Prostate gland (tissue), 2 donors: ENCODE measurements around the gene SHISA7. TPM values are rescaled to one million over a fixed set of nuclear protein-coding genes. Genes with fewer than 3 reads are reported as not detected.
A peak's percentile ranks its signal among the peaks of the same experiment; 100 is the strongest.

Experiments used
- DNase-seq: peaks from one replicate; pipeline ENCODE4 v3.0.0-alpha.2; 2019; ENCODE audit warnings: low spot score
- H3K27ac ChIP-seq, 2 donors: fragments of 200-600 bp; sonication (generic); 2 replicates each; pipeline ENCODE4 v1.5.1; 2017 to 2019
- H3K27me3 ChIP-seq: fragments of 200-600 bp; sonication (generic); replicated peaks from 2 replicates; pipeline ENCODE4 v1.5.1; 2019; ENCODE audit not compliant: insufficient read depth
- H3K36me3 ChIP-seq, 2 donors: fragments of 200-600 bp; sonication (generic); 1 replicate in 1 of 2; 2 replicates in 1 of 2; pipeline versions ENCODE4 v1.5.1 to v1.8.1; 2017 to 2019
- H3K4me1 ChIP-seq: fragments of 200-600 bp; sonication (generic); replicated peaks from 2 replicates; pipeline ENCODE4 v1.5.1; 2019
- H3K4me3 ChIP-seq, 2 donors: fragments of 200-600 bp; sonication (generic); 2 replicates each; pipeline ENCODE4 v1.5.1; 2017 to 2019
- H3K9me3 ChIP-seq: fragments of 200-600 bp; sonication (generic); 2 replicates; pipeline ENCODE4 v1.5.1; 2017
- POLR2A ChIP-seq: fragments of 450-650 bp; IDR thresholded peaks from one replicate; pipeline ENCODE4 v1.6.1; 2016; ENCODE audit warnings: antibody characterized with exemption, mild to moderate bottlenecking
- POLR2AphosphoS5 ChIP-seq: sonication (generic); formaldehyde crosslinking; IDR thresholded peaks from one replicate; pipeline ENCODE4 v1.6.1; 2017; ENCODE audit warnings: antibody characterized with exemption
- WGBS: methylation state at CpG from one replicate; pipeline ENCODE4 v1.1.5; 2018; 5-methylcytosine and 5-hydroxymethylcytosine counted together
- intact Hi-C: fragments of 100-400 bp; cut with DNase I; formaldehyde crosslinking; loops from one replicate; pipeline ENCODE4 v1.14.2; 2022
- total RNA-seq, 2 donors: library from RNA; depleted of rRNA; stranded (reverse); fragments of >200 nt; gene quantifications; one replicate each; pipeline ENCODE4 v1.1.0, GENCODE V29; 2016
- TF ChIP-seq, protein P1 (sequence below), 4 experiments: fragments of 200-600 bp in 2 of 4; fragments of 450-650 bp in 2 of 4; sonication (generic) in 2 of 4; IDR thresholded peaks; 1 replicate in 3 of 4; 2 replicates in 1 of 4; pipeline ENCODE4 v1.5.1; 2016 to 2019; ENCODE audit warnings: antibody characterized with exemption in 4 of 4, mild to moderate bottlenecking in 2 of 4, moderate library complexity in 2 of 4

The SHISA7 gene
- total RNA-seq, 2 donors from 2014 or later = not detected

DNA sequence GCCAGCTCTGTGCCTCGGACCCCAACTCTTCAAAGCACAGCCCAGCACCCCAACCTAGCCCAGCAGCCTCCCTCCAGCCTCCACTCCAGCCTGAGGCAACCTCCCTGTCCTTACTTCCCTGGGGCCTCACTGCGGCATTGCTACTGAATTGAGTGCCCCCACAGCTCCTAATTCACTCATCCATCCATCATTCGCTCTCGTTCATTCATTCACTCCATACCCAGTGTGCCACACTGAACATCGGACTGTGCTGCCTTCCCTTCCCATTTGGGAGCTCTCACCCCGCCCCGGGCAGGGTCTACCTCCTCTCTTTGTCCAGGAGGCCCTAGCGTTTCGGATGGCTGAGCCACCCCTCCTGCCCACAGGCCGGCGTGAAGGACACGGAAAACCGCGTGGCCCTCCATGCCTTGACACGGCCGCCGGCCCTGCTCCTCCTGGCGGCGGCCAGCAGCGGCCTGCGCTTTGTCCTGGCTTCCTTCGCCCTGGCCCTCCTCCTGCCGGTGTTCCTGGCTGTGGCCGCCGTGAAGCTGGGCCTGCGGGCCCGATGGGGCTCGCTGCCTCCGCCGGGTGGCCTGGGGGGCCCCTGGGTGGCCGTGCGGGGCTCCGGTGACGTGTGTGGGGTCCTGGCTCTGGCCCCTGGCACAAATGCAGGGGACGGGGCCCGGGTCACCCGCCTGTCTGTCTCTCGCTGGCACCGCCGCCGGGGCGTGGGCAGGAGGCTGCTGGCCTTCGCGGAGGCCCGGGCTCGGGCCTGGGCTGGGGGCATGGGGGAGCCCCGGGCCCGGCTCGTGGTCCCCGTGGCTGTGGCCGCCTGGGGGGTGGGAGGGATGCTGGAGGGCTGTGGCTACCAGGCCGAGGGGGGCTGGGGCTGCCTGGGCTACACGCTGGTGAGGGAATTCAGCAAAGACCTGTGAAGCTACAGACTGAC, 43.2 kb upstream of the SHISA7 start:
- DNase-seq = no peak
- Histone ChIP-seq H3K4me1 (peaks cover 4% of the 10 kb centered on the region), H3K4me3 (no peak overlapping the region), H3K27ac (peak overlapping the region in 1 of 2 donors; percentile 65), H3K9me3 (no peaks in the 10 kb centered on the region), H3K36me3 (peaks cover 0 to 5% of the 10 kb centered on the region in 2 donors), H3K27me3 (no peaks in the 10 kb centered on the region)
- intact Hi-C loops = no loop called here
- TF ChIP-seq POLR2A (no peak), POLR2AphosphoS5 (no peak)
- TF ChIP-seq, protein P1, sequence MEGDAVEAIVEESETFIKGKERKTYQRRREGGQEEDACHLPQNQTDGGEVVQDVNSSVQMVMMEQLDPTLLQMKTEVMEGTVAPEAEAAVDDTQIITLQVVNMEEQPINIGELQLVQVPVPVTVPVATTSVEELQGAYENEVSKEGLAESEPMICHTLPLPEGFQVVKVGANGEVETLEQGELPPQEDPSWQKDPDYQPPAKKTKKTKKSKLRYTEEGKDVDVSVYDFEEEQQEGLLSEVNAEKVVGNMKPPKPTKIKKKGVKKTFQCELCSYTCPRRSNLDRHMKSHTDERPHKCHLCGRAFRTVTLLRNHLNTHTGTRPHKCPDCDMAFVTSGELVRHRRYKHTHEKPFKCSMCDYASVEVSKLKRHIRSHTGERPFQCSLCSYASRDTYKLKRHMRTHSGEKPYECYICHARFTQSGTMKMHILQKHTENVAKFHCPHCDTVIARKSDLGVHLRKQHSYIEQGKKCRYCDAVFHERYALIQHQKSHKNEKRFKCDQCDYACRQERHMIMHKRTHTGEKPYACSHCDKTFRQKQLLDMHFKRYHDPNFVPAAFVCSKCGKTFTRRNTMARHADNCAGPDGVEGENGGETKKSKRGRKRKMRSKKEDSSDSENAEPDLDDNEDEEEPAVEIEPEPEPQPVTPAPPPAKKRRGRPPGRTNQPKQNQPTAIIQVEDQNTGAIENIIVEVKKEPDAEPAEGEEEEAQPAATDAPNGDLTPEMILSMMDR (IDR thresholded peaks at IDR 0.05) = no peak
- WGBS = 73% methylated on average over 45 of the region's 53 CpGs

DNA sequence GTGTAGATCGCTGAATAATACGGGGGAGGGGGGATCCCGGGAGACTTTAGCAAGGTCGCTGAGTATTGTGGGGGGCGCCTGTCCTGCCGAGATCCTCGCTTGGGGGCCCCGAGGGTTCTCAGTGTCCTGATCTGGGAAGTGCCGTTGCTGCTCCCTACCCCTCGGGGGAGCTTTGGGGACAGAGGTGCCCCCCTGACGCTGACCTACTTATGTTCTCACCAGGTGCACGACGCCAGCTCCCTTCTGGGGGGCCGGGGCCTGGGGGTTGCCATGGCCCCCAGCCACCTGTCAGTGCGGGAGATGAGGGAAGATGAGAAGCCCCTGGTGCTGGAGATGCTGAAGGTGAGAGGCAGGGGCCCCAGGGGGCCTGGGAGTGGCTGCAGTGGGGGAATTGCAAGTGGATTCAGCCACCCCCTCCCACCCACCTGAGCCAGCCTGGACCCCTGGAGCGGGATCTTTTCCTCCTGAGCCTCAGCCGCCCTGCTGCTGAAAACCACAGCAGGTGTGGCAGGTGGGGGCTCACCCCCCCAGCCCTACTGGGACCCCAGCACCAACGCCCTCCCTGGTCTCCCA, 42.4 kb upstream of the SHISA7 start:
- no peak for DNase-seq
- Histone ChIP-seq H3K4me3 (peak overlapping the region; percentile 51 to 57), H3K36me3 (peaks cover 0 to 5% of the 10 kb centered on the region in 2 donors), H3K27me3 (no peaks in the 10 kb centered on the region), H3K4me1 (peaks cover 4% of the 10 kb centered on the region), H3K27ac (peak overlapping the region; percentile 67 to 80), H3K9me3 (no peaks in the 10 kb centered on the region)
- WGBS = 26% methylated on average over 16 of the region's 18 CpGs
- TF ChIP-seq POLR2A = no peak
- TF ChIP-seq POLR2AphosphoS5 = no peak
- TF ChIP-seq, protein P1 (IDR thresholded peaks at IDR 0.05) = no peak
- intact Hi-C loops = no loop called here

DNA sequence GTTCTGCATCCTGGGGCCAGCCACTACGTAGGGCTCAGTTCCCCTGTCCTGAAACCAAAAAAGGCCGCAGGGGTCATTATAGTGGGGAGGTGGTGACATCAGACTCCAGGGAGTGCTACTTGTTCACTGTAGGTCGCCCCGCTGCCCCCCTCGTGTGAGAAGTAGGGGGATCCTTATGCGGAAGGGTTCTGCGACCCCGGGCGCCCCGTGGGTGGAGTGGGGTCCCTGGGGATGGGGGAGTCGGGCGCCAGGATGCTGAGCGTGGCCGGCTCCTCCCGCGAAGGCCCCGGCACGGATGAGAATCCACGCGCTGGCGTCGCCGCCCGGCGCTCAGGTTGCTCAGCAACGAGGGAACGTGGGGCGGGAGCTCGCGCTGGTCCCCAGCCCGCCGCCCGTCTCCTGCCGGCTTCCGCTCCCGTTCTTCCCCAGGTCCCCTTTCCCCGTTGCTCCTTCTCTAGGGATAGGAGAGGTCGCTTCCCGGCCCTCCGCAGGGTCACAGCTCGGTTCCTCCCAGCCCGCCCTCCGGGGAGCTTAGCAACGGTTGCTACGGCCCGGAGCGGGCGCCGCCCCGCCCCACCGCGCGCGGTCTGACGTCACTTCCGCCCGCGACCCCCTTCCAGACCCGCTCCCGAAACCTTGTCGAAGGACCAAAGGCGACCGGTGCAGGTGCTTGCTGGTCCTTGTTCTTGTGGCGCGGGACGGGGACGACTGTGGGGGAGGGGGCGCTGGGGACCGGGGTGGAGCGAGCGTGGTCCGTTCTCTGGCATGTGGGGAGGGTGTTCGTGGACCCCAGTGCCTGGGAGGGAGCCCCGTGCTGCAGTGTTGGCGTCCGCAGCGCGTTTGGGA, 41.7 kb upstream of the SHISA7 start, which contains the start of gene NAT14:
NAT14 (plus strand) TSS at position 596 of the 846 bp plus-strand sequence. CDS start 521 bp downstream, outside the sequence.
- Histone ChIP-seq H3K27ac (peak within 1 kb of the TSS; percentile 67 to 80), H3K27me3 (no peaks in the 10 kb centered on the region), H3K9me3 (no peaks in the 10 kb centered on the region), H3K4me3 (peak within 1 kb of the TSS; percentile 51 to 57), H3K36me3 (peaks cover 0 to 5% of the 10 kb centered on the region in 2 donors), H3K4me1 (peaks cover 4% of the 10 kb centered on the region)
- DNase-seq = no peak
- WGBS = under 1% methylated on average over 76 of the region's 78 CpGs
- TF ChIP-seq POLR2A = no peak
- TF ChIP-seq, protein P1 (IDR thresholded peaks at IDR 0.05) = no peak
- no peak for TF ChIP-seq POLR2AphosphoS5
- intact Hi-C loops = no loop called here

DNA sequence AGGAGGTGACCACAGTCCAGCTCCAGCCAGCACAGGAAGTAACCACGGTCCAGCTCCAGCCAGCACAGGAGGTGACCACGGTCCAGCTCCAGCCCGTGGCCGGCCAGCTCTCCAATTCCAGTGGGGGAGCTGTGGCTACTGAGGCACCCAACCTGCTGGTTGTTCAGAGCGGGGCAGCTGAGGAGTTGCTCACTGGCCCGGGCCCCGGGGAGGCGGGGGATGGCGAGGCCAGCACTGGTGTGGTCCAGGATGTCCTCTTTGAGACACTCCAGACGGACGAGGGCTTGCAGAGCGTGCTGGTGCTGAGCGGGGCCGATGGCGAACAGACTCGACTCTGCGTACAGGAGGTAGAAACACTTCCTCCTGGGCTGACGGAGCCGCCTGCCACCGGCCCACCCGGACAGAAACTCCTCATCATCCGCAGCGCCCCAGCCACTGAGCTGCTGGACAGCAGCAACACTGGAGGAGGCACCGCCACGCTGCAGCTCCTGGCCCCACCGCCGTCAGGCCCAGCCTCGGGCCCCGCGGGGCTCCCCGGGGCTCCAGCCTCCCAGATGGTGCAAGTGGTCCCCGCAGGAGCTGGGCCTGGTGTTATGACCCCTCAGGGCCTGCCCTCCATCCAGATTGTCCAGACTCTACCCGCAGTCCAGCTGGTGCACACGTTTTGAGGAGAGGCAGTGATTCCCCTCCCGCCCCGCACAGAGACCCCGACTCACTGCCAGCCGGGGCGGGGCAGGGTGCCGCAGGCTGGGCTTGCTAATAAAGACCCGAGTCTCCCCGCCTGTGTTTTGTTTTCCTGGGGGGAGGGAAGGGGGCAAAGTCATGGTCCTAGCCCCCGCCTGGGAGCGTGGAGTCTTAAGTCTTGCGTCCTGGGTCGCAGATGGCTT, 40.8 kb upstream of the SHISA7 start:
- intact Hi-C loops = no loop called here
- Histone ChIP-seq H3K4me1 (peaks cover 4% of the 10 kb centered on the region), H3K9me3 (no peaks in the 10 kb centered on the region), H3K36me3 (peaks cover 0 to 5% of the 10 kb centered on the region in 2 donors), H3K4me3 (peak overlapping the region in 1 of 2 donors; percentile 57), H3K27me3 (no peaks in the 10 kb centered on the region), H3K27ac (peak overlapping the region in 1 of 2 donors; percentile 80)
- TF ChIP-seq POLR2AphosphoS5 (no peak), POLR2A (no peak)
- TF ChIP-seq, protein P1 (IDR thresholded peaks at IDR 0.05) = no peak
- no peak for DNase-seq
- WGBS = 77% methylated on average over 46 of the region's 46 CpGs
